Fibroblast of pulmonary artery (primary cell): ENCODE results near the gene ACO2.
"Not testable (repeated sequence)": the region's sequence is repeated elsewhere in the genome, so short reads cannot be mapped to it uniquely, and the experiment has no call there.

Source experiments
- DNase-seq: peaks from one replicate; pipeline ENCODE4 v3.0.0-alpha.2; 2010; ENCODE audit warnings: low read depth
- H3K4me3 ChIP-seq: replicated peaks from 2 replicates; pipeline ENCODE4 v1.5.1; 2011; ENCODE audit warnings: low read depth, mild to moderate bottlenecking, control low read depth, low read length, moderate library complexity
- TF ChIP-seq, protein P1 (sequence below): IDR thresholded peaks from 2 replicates; pipeline ENCODE4 v1.5.1; 2011; ENCODE audit warnings: mild to moderate bottlenecking, control low read depth, low read length, inconsistent platforms; ENCODE audit errors: missing control alignments

The ACO2 gene

DNA sequence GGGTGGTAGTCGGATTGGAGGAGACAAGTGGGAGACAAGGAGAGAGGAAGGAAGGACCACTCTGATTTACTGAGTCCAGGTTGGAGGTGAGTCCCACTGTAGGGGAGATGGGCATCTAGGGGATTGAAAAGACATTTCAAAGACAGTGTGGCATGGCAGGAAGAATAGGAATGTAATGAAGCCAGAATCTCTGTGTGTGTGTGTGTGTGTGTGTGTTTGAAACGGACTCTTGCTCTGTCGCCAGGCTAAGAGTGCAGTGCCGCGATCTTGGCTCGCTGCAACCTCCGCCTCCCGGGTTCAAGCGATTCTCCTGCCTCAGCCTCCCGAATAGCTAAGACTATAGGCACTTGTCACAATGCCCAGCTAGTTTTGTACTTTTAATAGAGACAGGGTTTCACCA lies 87.6 kb downstream of the ACO2 start:
- no peak for DNase-seq
- no peak overlapping the region for H3K4me3 ChIP-seq
- TF ChIP-seq, protein P1, sequence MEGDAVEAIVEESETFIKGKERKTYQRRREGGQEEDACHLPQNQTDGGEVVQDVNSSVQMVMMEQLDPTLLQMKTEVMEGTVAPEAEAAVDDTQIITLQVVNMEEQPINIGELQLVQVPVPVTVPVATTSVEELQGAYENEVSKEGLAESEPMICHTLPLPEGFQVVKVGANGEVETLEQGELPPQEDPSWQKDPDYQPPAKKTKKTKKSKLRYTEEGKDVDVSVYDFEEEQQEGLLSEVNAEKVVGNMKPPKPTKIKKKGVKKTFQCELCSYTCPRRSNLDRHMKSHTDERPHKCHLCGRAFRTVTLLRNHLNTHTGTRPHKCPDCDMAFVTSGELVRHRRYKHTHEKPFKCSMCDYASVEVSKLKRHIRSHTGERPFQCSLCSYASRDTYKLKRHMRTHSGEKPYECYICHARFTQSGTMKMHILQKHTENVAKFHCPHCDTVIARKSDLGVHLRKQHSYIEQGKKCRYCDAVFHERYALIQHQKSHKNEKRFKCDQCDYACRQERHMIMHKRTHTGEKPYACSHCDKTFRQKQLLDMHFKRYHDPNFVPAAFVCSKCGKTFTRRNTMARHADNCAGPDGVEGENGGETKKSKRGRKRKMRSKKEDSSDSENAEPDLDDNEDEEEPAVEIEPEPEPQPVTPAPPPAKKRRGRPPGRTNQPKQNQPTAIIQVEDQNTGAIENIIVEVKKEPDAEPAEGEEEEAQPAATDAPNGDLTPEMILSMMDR = no peak

DNA sequence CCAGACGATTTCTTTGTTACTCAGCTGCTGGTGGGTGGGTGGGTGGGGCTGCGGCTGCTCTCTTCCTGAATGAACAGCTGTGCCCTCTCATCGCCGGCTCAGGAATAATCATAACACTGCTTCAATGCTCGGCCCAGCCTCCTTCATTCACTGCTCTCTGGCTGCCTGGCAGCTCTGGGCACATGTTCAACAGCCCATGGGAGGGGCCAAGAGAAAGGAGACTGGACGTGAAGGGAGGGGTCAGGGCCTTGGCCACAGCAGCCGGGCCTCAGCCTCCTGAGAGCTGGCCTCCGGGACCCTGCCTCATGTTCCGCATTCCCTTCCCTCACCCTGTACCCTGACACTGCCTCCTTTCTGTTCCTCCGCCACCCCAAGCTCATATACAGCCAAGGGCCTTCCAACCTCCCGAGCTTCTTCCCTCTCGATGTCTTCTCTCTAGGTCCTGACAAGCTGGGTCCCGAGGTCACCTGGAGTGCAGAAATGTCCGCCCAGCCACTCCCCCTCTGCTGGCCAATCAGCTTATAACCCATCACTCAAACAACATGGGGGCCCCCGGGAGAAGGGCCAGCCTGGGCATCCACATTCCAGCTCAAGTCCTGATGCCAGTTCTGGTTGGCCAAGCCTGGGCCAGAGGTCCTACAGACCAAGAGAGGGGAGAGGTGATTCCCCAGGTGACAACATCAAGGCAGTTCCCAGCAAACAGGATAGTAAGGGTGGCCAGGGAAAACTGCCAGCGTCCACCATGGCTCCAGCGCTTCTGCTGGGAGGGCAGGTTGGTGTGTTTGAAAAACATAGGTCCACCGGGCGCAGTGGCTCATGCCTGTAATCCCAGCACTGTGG lies 88.7 kb downstream of the ACO2 start:
- DNase-seq = peak; percentile 94
- H3K4me3 ChIP-seq = no peak overlapping the region
- TF ChIP-seq, protein P1 = no peak

DNA sequence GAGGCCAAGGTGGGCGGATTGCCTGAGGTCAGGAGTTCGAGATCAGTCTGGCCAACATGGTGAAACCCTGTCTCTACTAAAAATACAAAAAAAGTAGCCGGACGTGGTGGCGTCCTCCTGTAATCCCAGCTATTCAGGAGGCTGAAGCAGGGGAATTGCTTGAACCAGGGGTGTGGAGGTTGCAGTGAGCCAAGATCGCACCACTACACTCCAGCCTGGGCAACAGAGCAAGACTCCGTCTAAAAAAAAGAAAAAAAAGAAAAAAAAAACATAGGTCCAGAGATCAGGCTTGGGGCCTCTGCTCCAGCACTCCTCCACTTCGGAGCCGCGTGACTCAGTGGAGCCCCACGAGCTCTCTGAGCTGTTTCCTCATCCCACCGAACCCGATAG lies 89.3 kb downstream of the ACO2 start:
- DNase-seq, H3K4me3 ChIP-seq: not testable (repeated sequence)

DNA sequence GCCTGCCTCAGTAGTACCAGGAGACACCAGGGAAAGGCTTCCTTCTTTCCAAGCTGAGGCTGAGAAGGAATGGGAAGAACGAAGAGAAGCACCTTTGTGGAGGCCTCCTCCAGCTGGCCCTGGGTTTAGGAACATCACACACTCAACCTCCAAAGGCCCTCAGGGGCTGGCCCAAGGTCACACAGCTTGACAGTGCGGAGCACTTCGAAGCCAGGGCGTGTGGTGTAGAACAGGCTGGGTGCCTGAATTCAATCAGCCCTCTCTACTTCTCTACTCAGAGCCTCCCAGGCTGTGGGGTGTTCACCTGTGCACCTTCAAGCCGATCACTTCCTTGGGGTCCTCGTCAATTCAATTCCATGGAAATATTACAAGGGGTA lies 91.2 kb downstream of the ACO2 start:
- TF ChIP-seq, protein P1 = no peak
- no peak for DNase-seq

DNA sequence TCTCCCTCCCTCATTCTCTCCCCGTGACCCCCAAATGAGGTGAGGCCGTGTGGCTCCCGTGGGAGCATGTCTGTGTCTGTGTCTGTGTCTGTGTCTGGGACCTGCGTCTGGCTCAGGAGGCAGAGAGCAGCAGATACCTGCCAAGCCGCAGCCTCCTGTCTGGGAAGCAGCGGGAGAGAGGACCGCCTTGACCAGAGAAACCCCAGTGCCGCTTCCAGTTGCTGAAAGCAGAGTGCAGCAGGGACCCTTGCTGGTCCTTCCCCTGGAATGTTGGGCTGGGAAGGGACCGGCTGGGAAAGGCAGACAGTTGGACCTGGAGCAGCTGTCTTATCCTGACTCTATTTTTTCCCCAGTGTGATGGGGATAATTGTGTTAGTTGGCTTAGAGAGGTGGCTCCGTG lies 92.4 kb downstream of the ACO2 start:
- no peak for DNase-seq
- H3K4me3 ChIP-seq = peak overlapping the region; percentile 37
- TF ChIP-seq, protein P1 = no peak

More for the DNA sequence above, 91.2 kb downstream of the ACO2 start:
- no peak overlapping the region for H3K4me3 ChIP-seq

DNA sequence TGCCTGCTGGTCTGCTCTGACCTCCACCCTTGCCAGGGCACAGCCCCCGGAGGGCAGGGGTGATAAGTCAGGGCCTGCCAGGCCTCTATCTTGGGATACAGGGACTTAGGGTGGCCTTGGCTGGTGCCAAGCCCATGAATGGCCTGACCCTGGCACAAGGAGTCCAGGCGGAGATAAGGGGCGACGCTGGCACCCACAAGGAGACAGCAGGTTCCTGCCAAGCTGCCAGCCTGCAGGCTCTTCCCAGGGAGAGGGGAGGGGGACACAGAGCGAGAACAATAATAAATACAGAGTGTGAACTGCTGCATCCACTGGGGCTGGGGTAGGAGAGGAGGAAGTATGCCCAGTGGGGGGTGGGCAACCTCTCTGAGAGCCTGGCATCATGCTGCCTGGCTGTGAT lies 92.9 kb downstream of the ACO2 start:
- DNase-seq = no peak
- TF ChIP-seq, protein P1 = no peak
- H3K4me3 ChIP-seq = no peak overlapping the region

DNA sequence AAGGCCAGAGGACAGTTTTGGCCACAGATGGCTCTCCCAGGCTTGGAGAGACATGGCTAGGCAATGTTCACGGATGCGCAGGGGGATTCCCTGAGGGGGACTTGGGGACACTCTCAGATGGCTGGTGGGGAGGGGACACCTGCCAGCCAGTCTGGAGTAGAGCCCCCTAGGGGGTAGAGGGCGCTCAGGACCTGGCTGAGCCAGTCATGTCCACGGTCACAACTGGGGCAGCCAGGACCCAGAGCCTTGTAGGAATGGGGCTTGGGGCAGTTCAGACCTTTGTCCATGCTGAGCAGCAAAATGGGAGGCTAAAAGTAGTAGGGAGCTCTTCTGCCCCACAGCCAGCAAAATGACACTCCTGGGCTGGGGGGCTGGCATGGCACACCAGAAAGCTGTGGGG lies 93.5 kb downstream of the ACO2 start:
- no peak for DNase-seq
- TF ChIP-seq, protein P1 = no peak
- H3K4me3 ChIP-seq = no peak overlapping the region
